Trophoblast cell (in vitro differentiated cells and primary cell): ENCODE measurements around the gene ACVRL1.

ENCODE experiments used
- DNase-seq, 2 donors: peaks; one replicate each; pipeline ENCODE4 v3.0.0-alpha.2; 2016
- H2AFZ ChIP-seq: 2 replicates; pipeline ENCODE4 v1.6.1; 2013; ENCODE audit warnings: low read length, moderate library complexity, mild to moderate bottlenecking; ENCODE audit not compliant: insufficient read depth, poor library complexity
- H2AK5ac ChIP-seq: 2 replicates; pipeline ENCODE4 v1.6.1; 2013; ENCODE audit warnings: mild to moderate bottlenecking, low read length
- H2BK120ac ChIP-seq: 2 replicates; pipeline ENCODE4 v1.6.1; 2013; ENCODE audit warnings: low read length, mild to moderate bottlenecking, moderate library complexity; ENCODE audit not compliant: insufficient read depth, poor library complexity
- H2BK12ac ChIP-seq: 2 replicates; pipeline ENCODE4 v1.6.1; 2013; ENCODE audit warnings: mild to moderate bottlenecking, low read length, moderate library complexity
- H2BK5ac ChIP-seq: 2 replicates; pipeline ENCODE4 v1.6.1; 2013; ENCODE audit warnings: low read length, low read depth, moderate library complexity, mild to moderate bottlenecking; ENCODE audit not compliant: poor library complexity
- H3K14ac ChIP-seq: 2 replicates; pipeline ENCODE4 v1.6.1; 2013; ENCODE audit warnings: mild to moderate bottlenecking, low read length
- H3K18ac ChIP-seq: 2 replicates; pipeline ENCODE4 v1.6.1; 2013; ENCODE audit warnings: mild to moderate bottlenecking, low read length
- H3K23ac ChIP-seq: 2 replicates; pipeline ENCODE4 v1.6.1; 2013; ENCODE audit warnings: low read length
- H3K27ac ChIP-seq: 2 replicates; pipeline ENCODE4 v1.5.1; 2013; ENCODE audit warnings: low read depth, mild to moderate bottlenecking, inconsistent platforms, low read length, moderate library complexity
- H3K27me3 ChIP-seq: 2 replicates; pipeline ENCODE4 v1.6.1; 2013; ENCODE audit warnings: inconsistent platforms, mild to moderate bottlenecking, low read length, moderate library complexity; ENCODE audit not compliant: insufficient read depth
- H3K36me3 ChIP-seq, 2 experiments: 1 replicate in 1 of 2; 2 replicates in 1 of 2; pipeline ENCODE4 v1.6.1; 2013; ENCODE audit warnings: low read length in 2 of 2, mild to moderate bottlenecking in 2 of 2, moderate library complexity in 1 of 2; ENCODE audit not compliant: insufficient read depth in 2 of 2, control insufficient read depth in 1 of 2
- H3K4ac ChIP-seq: 2 replicates; pipeline ENCODE4 v1.6.1; 2013; ENCODE audit warnings: low read depth, mild to moderate bottlenecking, low read length, moderate library complexity
- H3K4me1 ChIP-seq, 2 experiments: 1 replicate in 1 of 2; 2 replicates in 1 of 2; pipeline ENCODE4 v1.6.1; 2013; ENCODE audit warnings: low read length in 2 of 2, mild to moderate bottlenecking in 2 of 2, moderate library complexity in 1 of 2; ENCODE audit not compliant: insufficient read depth in 2 of 2, control insufficient read depth in 1 of 2
- H3K4me2 ChIP-seq: 2 replicates; pipeline ENCODE4 v1.6.1; 2013; ENCODE audit warnings: inconsistent platforms, mild to moderate bottlenecking, low read length, moderate library complexity
- H3K4me3 ChIP-seq: 2 replicates; pipeline ENCODE4 v1.5.1; 2013; ENCODE audit warnings: mild to moderate bottlenecking, low read depth, low read length, inconsistent platforms
- H3K79me1 ChIP-seq: one replicate; pipeline ENCODE4 v1.6.1; 2013; ENCODE audit warnings: low read length
- H3K79me2 ChIP-seq: 2 replicates; pipeline ENCODE4 v1.6.1; 2013; ENCODE audit warnings: low read length, mild to moderate bottlenecking; ENCODE audit not compliant: control insufficient read depth, insufficient read depth, poor library complexity
- H3K9ac ChIP-seq: 2 replicates; pipeline ENCODE4 v1.6.1; 2013; ENCODE audit warnings: mild to moderate bottlenecking, low read length
- H3K9me3 ChIP-seq: 2 replicates; pipeline ENCODE4 v1.6.1; 2013; ENCODE audit warnings: low read depth, mild to moderate bottlenecking, control low read depth, inconsistent platforms, low read length; ENCODE audit not compliant: insufficient read depth
- H4K12ac ChIP-seq: 2 replicates; pipeline ENCODE4 v1.6.1; 2013; ENCODE audit warnings: low read depth, mild to moderate bottlenecking, low read length, moderate library complexity
- H4K8ac ChIP-seq: 2 replicates; pipeline ENCODE4 v1.6.1; 2013; ENCODE audit warnings: low read depth, mild to moderate bottlenecking, low read length, moderate library complexity
- H4K91ac ChIP-seq: one replicate; pipeline ENCODE4 v1.6.1; 2013; ENCODE audit warnings: low read depth, mild to moderate bottlenecking, low read length, moderate library complexity
- WGBS: extraction: QIAGEN DNeasy Blood & Tissue Kit; methylation state at CpG from one replicate; pipeline ENCODE4 v1.1.7; 2013; ENCODE audit warnings: missing lambda C conversion rate; ENCODE audit not compliant: insufficient read length, insufficient coverage; ENCODE audit errors: extremely low coverage; 5-methylcytosine and 5-hydroxymethylcytosine counted together

Gene ACVRL1

DNA sequence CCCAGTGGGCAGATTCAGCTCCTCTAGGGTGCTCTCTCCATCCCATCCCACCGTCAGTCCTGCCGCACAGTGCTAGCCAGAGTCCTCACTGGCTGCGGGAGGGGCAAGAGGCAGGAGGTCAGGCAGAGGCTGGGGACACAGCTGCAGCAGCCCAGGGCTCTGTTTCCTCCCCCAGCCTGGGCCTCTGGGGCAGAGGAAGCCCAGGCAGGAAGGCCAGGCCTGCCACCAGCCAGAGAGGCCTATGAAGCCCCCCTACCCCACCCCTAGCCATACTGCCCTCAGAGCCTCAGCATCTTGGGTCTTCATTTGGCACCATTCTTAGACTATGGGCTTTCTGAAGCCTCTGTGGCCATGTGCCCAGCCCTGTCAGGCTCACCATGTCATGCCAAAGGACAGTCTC, 3.4 kb downstream of the ACVRL1 start:
- Histone ChIP-seq H3K36me3 (no peaks in the 10 kb centered on the region), H3K4me2 (no peak overlapping the region), H3K23ac (no peak overlapping the region), H2BK120ac (no peak overlapping the region), H3K79me1 (no peaks in the 10 kb centered on the region), H3K27ac (no peak overlapping the region), H3K27me3 (peaks cover 12% of the 10 kb centered on the region), H2BK5ac (no peak overlapping the region), H4K91ac (no peak overlapping the region), H2AK5ac (no peak overlapping the region), H3K9me3 (peaks cover 2% of the 10 kb centered on the region), H3K4me3 (no peak overlapping the region), H4K8ac (no peak overlapping the region), H3K14ac (no peak overlapping the region), H2BK12ac (no peak overlapping the region), H3K4me1 (peaks cover 0 to 2% of the 10 kb centered on the region in 2 experiments), H3K79me2 (no peaks in the 10 kb centered on the region), H3K4ac (no peak overlapping the region), H3K18ac (no peak overlapping the region), H3K9ac (no peak overlapping the region), H4K12ac (no peak overlapping the region), H2AFZ (no peak overlapping the region)
- DNase-seq: no peak
- no CpG with 5 or more reads among the region's 3 CpGs for WGBS

DNA sequence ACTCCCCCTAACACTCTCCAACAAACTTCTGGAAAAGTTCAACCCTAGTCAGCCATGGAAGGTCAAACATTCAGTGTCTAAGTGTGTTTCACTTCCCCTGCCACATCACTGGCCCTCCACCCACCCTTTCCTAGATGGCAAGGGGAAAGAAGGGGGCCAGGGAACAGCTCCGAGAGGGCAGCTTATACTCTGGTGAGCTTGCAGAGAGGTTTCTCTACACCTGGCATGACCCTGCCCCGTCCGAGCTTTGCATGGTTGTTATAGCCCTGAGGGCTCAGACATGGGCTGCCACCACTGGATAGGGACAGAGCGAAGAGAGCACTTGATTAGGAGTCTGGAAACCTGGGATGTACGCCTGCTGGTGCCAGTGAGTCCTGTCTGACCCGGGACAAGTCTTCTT, 4.0 kb downstream of the ACVRL1 start:
- Histone ChIP-seq H3K9ac (no peak overlapping the region), H3K27me3 (peaks cover 12% of the 10 kb centered on the region), H3K18ac (no peak overlapping the region), H2BK5ac (no peak overlapping the region), H3K79me1 (no peaks in the 10 kb centered on the region), H3K23ac (no peak overlapping the region), H3K27ac (no peak overlapping the region), H4K12ac (no peak overlapping the region), H2AFZ (no peak overlapping the region), H3K4me3 (no peak overlapping the region), H2BK120ac (no peak overlapping the region), H3K36me3 (no peaks in the 10 kb centered on the region), H3K4me2 (no peak overlapping the region), H4K8ac (no peak overlapping the region), H3K4ac (no peak overlapping the region), H3K14ac (no peak overlapping the region), H2BK12ac (no peak overlapping the region), H3K9me3 (peaks cover 2% of the 10 kb centered on the region), H3K4me1 (no peaks in the 10 kb centered on the region), H3K79me2 (no peaks in the 10 kb centered on the region), H2AK5ac (no peak overlapping the region), H4K91ac (no peak overlapping the region)
- no CpG with 5 or more reads among the region's 6 CpGs for WGBS
- DNase-seq: no peak

DNA sequence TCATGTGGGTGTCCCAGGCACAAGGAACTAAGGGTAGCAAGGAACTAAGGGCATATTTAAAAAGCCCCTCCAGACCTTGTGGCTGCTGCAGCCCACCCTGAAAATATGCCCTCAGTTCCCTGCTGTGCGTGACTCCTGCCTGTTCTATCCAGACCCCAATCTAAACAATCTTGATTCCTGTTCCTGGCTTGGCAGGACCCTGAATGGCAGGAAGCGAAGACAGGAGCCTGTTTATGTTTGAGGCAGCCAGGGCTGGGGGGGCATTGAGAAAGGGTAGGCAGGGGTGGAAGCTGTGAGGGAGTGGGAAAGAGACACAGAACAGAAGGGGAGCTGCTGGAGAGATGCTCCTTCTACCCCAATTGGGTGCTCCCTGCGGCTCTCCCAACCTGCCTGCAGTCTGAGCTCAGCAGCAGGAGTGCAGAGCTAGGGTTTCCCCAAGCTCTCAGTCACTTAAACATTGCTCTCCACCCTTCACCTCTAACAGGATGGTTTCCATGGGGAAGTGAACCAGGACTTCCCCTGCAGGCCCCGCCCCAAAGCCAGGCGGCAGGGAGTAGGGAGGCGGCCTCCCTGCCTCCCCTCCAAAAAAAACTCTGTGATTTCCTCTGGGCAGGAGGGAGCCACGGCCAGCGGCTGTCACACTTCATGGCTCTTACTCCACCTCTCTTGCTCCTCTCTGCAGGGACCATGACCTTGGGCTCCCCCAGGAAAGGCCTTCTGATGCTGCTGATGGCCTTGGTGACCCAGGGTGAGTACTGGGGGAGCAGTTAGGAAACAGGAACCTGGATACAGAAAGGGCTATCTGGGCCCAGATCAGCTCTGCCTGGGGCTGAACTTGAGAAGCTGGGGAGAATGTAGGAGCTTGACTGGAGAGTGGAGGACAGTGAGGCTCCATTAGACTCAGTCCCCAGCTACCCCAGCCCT, 4.7 kb downstream of the ACVRL1 start:
- peak in 1 of 2 donors; percentile 21 for DNase-seq
- Histone ChIP-seq H3K4ac (no peak overlapping the region), H3K27me3 (peaks cover 12% of the 10 kb centered on the region), H3K79me1 (no peaks in the 10 kb centered on the region), H3K36me3 (no peaks in the 10 kb centered on the region), H3K18ac (no peak overlapping the region), H3K14ac (no peak overlapping the region), H2BK12ac (no peak overlapping the region), H3K27ac (no peak overlapping the region), H2BK120ac (no peak overlapping the region), H2BK5ac (no peak overlapping the region), H2AK5ac (no peak overlapping the region), H4K8ac (no peak overlapping the region), H3K9ac (no peak overlapping the region), H2AFZ (no peak overlapping the region), H4K91ac (no peak overlapping the region), H4K12ac (no peak overlapping the region), H3K4me2 (no peak overlapping the region), H3K9me3 (peaks cover 2% of the 10 kb centered on the region), H3K79me2 (no peaks in the 10 kb centered on the region), H3K4me1 (no peaks in the 10 kb centered on the region), H3K23ac (no peak overlapping the region), H3K4me3 (no peak overlapping the region)
- no CpG with 5 or more reads among the region's 8 CpGs for WGBS

DNA sequence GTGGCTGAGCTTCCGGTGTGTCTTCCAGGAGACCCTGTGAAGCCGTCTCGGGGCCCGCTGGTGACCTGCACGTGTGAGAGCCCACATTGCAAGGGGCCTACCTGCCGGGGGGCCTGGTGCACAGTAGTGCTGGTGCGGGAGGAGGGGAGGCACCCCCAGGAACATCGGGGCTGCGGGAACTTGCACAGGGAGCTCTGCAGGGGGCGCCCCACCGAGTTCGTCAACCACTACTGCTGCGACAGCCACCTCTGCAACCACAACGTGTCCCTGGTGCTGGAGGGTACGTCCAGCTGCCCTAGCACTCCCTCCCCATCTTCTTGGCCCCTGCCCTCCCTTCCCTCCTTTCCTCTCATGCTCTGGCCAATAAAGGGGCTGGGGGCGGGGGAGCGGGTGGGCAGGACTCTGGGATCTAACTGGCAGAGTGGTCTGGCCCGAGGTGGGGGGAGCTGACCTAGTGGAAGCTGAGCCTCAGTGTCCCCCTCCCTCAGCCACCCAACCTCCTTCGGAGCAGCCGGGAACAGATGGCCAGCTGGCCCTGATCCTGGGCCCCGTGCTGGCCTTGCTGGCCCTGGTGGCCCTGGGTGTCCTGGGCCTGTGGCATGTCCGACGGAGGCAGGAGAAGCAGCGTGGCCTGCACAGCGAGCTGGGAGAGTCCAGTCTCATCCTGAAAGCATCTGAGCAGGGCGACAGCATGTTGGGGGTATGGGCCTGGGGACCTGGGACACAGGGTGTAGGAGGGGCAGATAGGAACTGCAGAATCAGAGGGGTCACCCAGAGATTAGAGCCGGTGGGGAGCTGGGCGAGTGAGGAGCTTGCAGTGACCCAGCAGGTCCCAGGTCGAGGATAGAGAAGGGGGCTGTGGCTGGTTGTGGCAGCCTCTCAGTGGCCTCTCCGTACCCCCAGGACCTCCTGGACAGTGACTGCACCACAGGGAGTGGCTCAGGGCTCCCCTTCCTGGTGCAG, 6.0 kb downstream of the ACVRL1 start:
- no peak overlapping the region for H3K9ac ChIP-seq
- no peak overlapping the region for H2BK120ac ChIP-seq
- H2AK5ac ChIP-seq: no peak overlapping the region
- no peak overlapping the region for H4K91ac ChIP-seq
- H3K14ac ChIP-seq: no peak overlapping the region
- peaks cover 2% of the 10 kb centered on the region for H3K9me3 ChIP-seq
- no peak overlapping the region for H2AFZ ChIP-seq
- H3K27ac ChIP-seq: no peak overlapping the region
- no peaks in the 10 kb centered on the region for H3K4me1 ChIP-seq
- no peaks in the 10 kb centered on the region for H3K36me3 ChIP-seq
- H3K27me3 ChIP-seq: peaks cover 4% of the 10 kb centered on the region
- H3K79me1 ChIP-seq: no peaks in the 10 kb centered on the region
- no peak overlapping the region for H2BK12ac ChIP-seq
- H3K79me2 ChIP-seq: no peaks in the 10 kb centered on the region
- no peak overlapping the region for H3K18ac ChIP-seq
- no peak for DNase-seq
- no peak overlapping the region for H4K12ac ChIP-seq
- WGBS: no CpG with 5 or more reads among the region's 30 CpGs
- no peak overlapping the region for H3K4me3 ChIP-seq
- no peak overlapping the region for H2BK5ac ChIP-seq
- H4K8ac ChIP-seq: no peak overlapping the region
- H3K23ac ChIP-seq: no peak overlapping the region
- no peak overlapping the region for H3K4ac ChIP-seq
- no peak overlapping the region for H3K4me2 ChIP-seq
